ENCODE measurements around the gene ATP12A.

Gene ATP12A

DNA sequence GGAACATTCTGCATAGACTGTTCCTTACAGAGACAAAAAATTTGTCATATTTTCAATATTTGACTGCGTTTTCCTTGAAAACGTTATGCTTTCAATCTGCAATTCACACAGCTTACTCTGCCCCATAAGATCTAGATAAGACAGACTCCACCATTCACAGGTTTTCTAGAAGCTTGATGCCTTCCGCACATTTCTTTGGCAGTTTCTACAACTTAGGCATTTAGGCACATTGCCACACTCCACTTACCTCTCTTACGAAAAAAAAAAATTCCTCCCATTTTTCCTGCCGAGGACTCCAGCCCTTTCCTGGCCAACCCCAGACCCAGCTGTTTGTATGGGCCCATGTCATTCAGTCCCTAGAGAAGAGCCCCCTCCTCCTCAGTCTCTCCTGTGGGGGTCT, 11.2 kb downstream of the ATP12A start:
- Mint-ChIP-seq H3K4me1 (ENCODE audit: low read depth) (peaks cover 9% of the 10 kb centered on the region), H3K36me3 (no peaks in the 10 kb centered on the region), H3K27me3 (peaks cover 18% of the 10 kb centered on the region), H3K4me3 (no peak overlapping the region), H3K27ac (no peak overlapping the region), H3K9me3 (ENCODE audit: low read depth) (no peaks in the 10 kb centered on the region)

GRCh38 chr13:24692561-24692960, 12.4 kb downstream of the ATP12A start:
- H3K9me3 Mint-ChIP-seq (ENCODE audit: low read depth), result no peaks in the 10 kb centered on the region
- peaks cover 7% of the 10 kb centered on the region for H3K4me1 Mint-ChIP-seq (ENCODE audit: low read depth)
- H3K4me3 Mint-ChIP-seq, result no peak overlapping the region
- H3K27ac Mint-ChIP-seq, result no peak overlapping the region
- peaks cover 16% of the 10 kb centered on the region for H3K27me3 Mint-ChIP-seq
- H3K36me3 Mint-ChIP-seq, result no peaks in the 10 kb centered on the region

- H3K36me3 Mint-ChIP-seq, result no peaks in the 10 kb centered on the region
- no peak overlapping the region for H3K27ac Mint-ChIP-seq
- peaks cover 13% of the 10 kb centered on the region for H3K27me3 Mint-ChIP-seq
- peak overlapping the region; percentile 42 for H3K4me3 Mint-ChIP-seq
- H3K4me1 Mint-ChIP-seq (ENCODE audit: low read depth), result peaks cover 7% of the 10 kb centered on the region
- no peaks in the 10 kb centered on the region for H3K9me3 Mint-ChIP-seq (ENCODE audit: low read depth)
Observed at GRCh38 chr13:24693862-24694471, 13.8 kb downstream of the ATP12A start.

- peaks cover 13% of the 10 kb centered on the region for H3K27me3 Mint-ChIP-seq
- no peaks in the 10 kb centered on the region for H3K36me3 Mint-ChIP-seq
- peaks cover 7% of the 10 kb centered on the region for H3K4me1 Mint-ChIP-seq (ENCODE audit: low read depth)
- H3K9me3 Mint-ChIP-seq (ENCODE audit: low read depth), result no peaks in the 10 kb centered on the region
- H3K27ac Mint-ChIP-seq, result no peak overlapping the region
- H3K4me3 Mint-ChIP-seq, result no peak overlapping the region
Observed at GRCh38 chr13:24694907-24695306, 14.7 kb downstream of the ATP12A start.

DNA sequence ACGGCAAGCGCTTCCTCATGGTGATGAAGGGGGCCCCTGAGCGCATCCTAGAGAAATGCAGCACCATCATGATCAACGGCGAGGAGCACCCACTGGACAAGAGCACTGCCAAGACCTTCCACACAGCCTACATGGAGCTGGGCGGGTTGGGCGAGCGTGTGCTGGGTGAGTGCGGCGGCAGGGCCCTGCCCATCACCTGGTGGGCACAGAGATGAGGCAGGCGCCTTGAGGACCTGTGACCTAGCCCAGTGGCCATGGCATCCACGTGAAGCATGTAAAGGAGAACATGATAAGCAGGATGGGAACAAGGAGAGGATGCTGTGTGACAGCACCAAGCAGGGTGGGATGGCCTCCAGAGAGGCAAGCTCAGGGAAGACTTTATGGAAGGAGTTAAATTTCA, 18.5 kb downstream of the ATP12A start:
- no peak overlapping the region for H3K27ac Mint-ChIP-seq
- H3K27me3 Mint-ChIP-seq, result no peaks in the 10 kb centered on the region

DNA sequence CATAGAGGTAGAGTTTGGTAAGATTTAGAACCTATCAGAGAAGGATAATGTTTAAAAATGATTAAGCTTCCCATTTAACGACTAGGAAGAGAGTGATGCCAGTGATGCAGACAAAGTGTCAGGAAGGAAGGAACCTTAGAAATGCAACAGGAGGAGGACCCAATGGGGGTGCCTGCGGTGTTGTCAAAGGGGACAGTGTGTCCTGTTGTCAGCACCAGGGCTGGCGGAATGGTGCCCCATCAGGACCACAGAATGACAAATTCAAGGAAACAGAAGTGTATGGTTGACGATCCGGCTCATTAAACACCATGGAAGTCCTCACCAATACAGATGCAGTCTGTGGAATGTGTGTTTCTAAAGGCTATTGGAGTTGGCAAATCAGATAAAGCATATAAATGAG, 19.3 kb downstream of the ATP12A start:
- H3K4me3 Mint-ChIP-seq, result no peak overlapping the region
- no peak overlapping the region for H3K27ac Mint-ChIP-seq
- no peaks in the 10 kb centered on the region for H3K36me3 Mint-ChIP-seq
- no peaks in the 10 kb centered on the region for H3K4me1 Mint-ChIP-seq (ENCODE audit: low read depth)
- H3K27me3 Mint-ChIP-seq, result no peaks in the 10 kb centered on the region
- no peaks in the 10 kb centered on the region for H3K9me3 Mint-ChIP-seq (ENCODE audit: low read depth)

More for the DNA sequence above, 18.5 kb downstream of the ATP12A start:
- H3K4me3 Mint-ChIP-seq, result no peak overlapping the region
- no peaks in the 10 kb centered on the region for H3K36me3 Mint-ChIP-seq
- no peaks in the 10 kb centered on the region for H3K9me3 Mint-ChIP-seq (ENCODE audit: low read depth)
- peaks cover 6% of the 10 kb centered on the region for H3K4me1 Mint-ChIP-seq (ENCODE audit: low read depth)

DNA sequence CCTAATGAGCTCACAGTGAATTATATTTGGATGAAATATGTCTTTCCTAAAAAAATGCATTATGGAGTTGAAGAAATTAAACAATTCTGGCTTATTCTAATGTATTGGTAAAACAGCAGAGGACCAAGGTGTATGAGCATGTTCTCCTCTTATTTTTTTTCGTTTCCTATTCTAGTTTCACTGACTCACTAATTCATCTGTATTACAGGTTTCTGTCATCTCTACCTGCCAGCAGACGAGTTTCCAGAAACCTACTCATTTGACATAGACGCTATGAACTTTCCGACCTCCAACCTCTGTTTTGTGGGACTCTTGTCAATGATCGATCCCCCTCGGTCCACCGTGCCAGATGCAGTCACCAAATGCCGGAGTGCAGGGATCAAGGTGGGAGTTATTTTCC, 20.3 kb downstream of the ATP12A start:
- H3K4me1 Mint-ChIP-seq (ENCODE audit: low read depth), result no peaks in the 10 kb centered on the region
- H3K9me3 Mint-ChIP-seq (ENCODE audit: low read depth), result no peaks in the 10 kb centered on the region
- H3K27me3 Mint-ChIP-seq, result no peaks in the 10 kb centered on the region
- H3K4me3 Mint-ChIP-seq, result no peak overlapping the region
- no peak overlapping the region for H3K27ac Mint-ChIP-seq
- no peaks in the 10 kb centered on the region for H3K36me3 Mint-ChIP-seq

DNA sequence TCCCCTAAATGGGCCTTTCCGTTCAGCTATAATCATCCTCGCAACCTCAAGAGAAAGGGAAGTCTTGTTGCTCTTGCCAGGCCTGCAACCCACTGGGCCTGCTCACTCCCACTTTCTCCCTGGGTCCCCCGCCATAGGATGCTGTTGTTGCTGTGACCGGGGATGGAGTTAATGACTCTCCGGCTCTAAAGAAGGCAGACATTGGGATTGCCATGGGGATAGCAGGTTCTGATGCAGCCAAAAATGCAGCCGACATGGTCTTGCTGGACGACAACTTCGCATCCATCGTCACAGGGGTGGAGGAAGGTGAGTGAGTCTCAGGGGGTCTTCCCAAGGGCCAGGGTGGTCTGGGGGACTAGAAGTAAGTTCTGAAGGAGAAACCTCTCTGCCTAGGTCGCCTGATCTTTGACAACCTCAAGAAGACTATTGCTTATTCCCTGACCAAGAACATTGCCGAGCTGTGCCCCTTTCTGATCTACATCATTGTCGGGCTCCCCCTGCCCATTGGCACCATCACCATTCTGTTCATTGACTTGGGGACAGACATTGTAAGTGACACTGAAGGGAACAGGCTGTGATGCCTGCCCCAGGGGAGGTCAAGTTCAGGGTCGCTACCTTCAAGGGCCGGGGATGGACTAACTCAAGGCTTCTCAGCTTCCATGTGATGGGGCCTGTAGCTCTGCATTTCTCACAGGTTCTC, 26.8 kb downstream of the ATP12A start:
- Mint-ChIP-seq H3K9me3 (ENCODE audit: low read depth) (no peaks in the 10 kb centered on the region), H3K27me3 (no peaks in the 10 kb centered on the region), H3K27ac (no peak overlapping the region), H3K36me3 (no peaks in the 10 kb centered on the region), H3K4me1 (ENCODE audit: low read depth) (peaks cover 16% of the 10 kb centered on the region), H3K4me3 (no peak overlapping the region)

DNA sequence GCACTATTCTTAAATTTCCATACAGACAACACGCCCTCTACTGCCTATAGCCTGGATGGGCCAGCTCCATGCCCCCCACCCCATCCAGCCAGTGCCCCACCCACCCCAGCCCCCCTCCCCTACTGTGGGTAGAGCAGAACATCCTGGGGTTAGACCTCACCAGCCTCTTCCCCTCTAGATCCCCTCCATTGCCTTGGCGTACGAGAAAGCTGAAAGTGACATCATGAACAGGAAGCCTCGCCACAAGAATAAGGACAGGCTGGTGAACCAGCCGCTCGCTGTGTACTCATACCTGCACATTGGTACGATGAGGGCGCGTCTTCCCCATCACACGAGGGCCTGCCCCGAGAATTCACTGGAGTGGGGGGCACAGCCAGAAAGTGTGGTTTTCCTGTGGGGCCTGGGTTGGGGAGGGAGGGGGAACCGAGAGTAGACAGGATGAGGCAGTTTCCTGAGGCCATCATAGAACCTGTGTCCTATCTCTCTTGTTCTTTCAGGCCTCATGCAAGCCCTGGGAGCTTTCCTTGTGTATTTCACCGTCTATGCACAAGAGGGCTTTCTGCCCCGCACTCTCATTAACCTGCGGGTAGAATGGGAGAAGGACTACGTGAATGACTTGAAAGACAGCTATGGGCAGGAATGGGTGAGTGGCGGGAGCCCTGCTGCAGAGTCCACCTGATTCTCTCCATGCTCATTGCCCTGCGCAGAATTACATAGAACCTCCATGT, 29.1 kb downstream of the ATP12A start:
- H3K27me3 Mint-ChIP-seq, result no peaks in the 10 kb centered on the region
- peaks cover 16% of the 10 kb centered on the region for H3K4me1 Mint-ChIP-seq (ENCODE audit: low read depth)
- no peaks in the 10 kb centered on the region for H3K36me3 Mint-ChIP-seq
- peak overlapping the region; percentile 69 for H3K27ac Mint-ChIP-seq
- H3K9me3 Mint-ChIP-seq (ENCODE audit: low read depth), result no peaks in the 10 kb centered on the region
- peak overlapping the region; percentile 64 for H3K4me3 Mint-ChIP-seq

DNA sequence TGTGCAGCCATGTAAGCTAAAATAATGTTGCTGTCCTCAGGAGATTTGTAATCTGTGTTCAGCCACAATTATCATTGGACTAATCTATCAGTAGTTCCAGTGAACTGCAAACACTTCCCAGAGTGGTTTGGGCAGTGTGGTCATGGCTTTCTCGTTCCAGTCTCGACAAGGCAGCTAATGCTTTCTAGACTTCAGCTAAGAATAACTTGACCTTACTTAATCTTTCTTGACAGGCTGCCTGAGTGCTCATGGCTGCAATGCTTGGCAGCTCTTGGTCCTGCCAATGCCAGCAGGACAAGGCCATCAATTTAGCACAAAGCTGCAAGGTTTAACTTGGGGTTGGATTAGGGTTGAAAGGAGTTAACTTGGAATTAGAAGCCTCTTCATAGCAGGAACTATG, 32.8 kb downstream of the ATP12A start:
- peaks cover 13% of the 10 kb centered on the region for H3K4me1 Mint-ChIP-seq (ENCODE audit: low read depth)
- H3K27me3 Mint-ChIP-seq, result no peaks in the 10 kb centered on the region
- H3K9me3 Mint-ChIP-seq (ENCODE audit: low read depth), result no peaks in the 10 kb centered on the region
- no peaks in the 10 kb centered on the region for H3K36me3 Mint-ChIP-seq
- no peak overlapping the region for H3K27ac Mint-ChIP-seq
- no peak overlapping the region for H3K4me3 Mint-ChIP-seq

- no peaks in the 10 kb centered on the region for H3K36me3 Mint-ChIP-seq
- H3K27me3 Mint-ChIP-seq, result no peaks in the 10 kb centered on the region
- H3K9me3 Mint-ChIP-seq (ENCODE audit: low read depth), result no peaks in the 10 kb centered on the region
- peaks cover 1% of the 10 kb centered on the region for H3K4me1 Mint-ChIP-seq (ENCODE audit: low read depth)
- H3K27ac Mint-ChIP-seq, result no peak overlapping the region
- H3K4me3 Mint-ChIP-seq, result no peak overlapping the region
Observed at GRCh38 chr13:24716011-24716410, 35.8 kb downstream of the ATP12A start.

DNA sequence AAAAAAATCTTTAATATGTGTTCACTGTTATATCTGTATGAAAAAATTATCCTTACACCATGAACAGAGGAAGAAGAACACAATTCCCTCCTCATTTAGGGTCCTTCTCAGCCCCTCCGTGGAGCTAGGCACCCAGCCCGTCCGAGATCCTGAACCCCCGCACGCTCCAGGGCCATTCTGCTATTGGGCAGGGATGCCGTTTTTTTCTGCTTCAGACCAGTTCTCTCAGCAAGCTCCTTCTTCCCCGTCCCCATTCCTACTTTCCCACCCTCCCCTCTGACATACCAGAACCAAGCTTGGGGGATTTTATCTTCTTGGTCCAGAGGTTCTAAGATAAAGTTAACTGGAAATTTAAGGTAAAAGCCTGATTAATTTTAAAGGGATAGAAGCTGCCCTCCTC, 36.2 kb downstream of the ATP12A start:
- H3K9me3 Mint-ChIP-seq (ENCODE audit: low read depth), result no peaks in the 10 kb centered on the region
- no peaks in the 10 kb centered on the region for H3K27me3 Mint-ChIP-seq
- no peak overlapping the region for H3K4me3 Mint-ChIP-seq
- H3K36me3 Mint-ChIP-seq, result no peaks in the 10 kb centered on the region
- peaks cover under 1% of the 10 kb centered on the region for H3K4me1 Mint-ChIP-seq (ENCODE audit: low read depth)
- H3K27ac Mint-ChIP-seq, result no peak overlapping the region

DNA sequence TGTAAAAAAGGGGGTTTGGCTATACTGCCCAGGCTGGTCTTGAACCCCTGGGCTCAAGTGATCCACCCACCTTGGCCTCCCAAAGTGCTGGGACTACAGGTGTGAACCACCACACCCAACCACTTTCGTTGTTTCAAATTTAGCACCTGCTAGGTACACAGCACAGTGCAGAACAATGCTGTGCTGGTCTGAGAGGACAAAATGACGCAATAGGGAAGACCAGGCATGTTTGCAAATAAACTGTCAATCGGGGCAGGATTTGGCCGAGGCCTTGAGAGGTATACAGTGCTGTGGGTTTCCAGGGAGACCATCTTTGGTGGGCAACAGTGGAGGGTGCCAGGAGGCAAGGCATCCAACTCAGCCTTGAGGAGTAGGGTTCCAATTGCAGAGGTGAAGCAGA, 37.0 kb downstream of the ATP12A start:
- no peak overlapping the region for H3K27ac Mint-ChIP-seq
- H3K9me3 Mint-ChIP-seq (ENCODE audit: low read depth), result no peaks in the 10 kb centered on the region
- H3K4me1 Mint-ChIP-seq (ENCODE audit: low read depth), result no peaks in the 10 kb centered on the region
- H3K36me3 Mint-ChIP-seq, result no peaks in the 10 kb centered on the region
- H3K4me3 Mint-ChIP-seq, result no peak overlapping the region
- no peaks in the 10 kb centered on the region for H3K27me3 Mint-ChIP-seq

- Mint-ChIP-seq H3K27me3 (no peaks in the 10 kb centered on the region), H3K4me1 (ENCODE audit: low read depth) (no peaks in the 10 kb centered on the region), H3K4me3 (no peak overlapping the region), H3K36me3 (no peaks in the 10 kb centered on the region), H3K27ac (no peak overlapping the region), H3K9me3 (ENCODE audit: low read depth) (no peaks in the 10 kb centered on the region)
Observed at GRCh38 chr13:24718192-24718965, 38.2 kb downstream of the ATP12A start.

GRCh38 chr13:24719139-24719538, 38.9 kb downstream of the ATP12A start:
- H3K4me3 Mint-ChIP-seq, result no peak overlapping the region
- H3K9me3 Mint-ChIP-seq (ENCODE audit: low read depth), result no peaks in the 10 kb centered on the region
- H3K27ac Mint-ChIP-seq, result no peak overlapping the region
- no peaks in the 10 kb centered on the region for H3K27me3 Mint-ChIP-seq
- no peaks in the 10 kb centered on the region for H3K4me1 Mint-ChIP-seq (ENCODE audit: low read depth)
- no peaks in the 10 kb centered on the region for H3K36me3 Mint-ChIP-seq

All from activated naive CD8-positive, alpha-beta T cell (primary cell).